Measurements from ENCODE around the gene APOB. TPM values are rescaled to one million over a fixed set of nuclear protein-coding genes. Genes with fewer than 3 reads are reported as not detected.

Gene APOB
- total RNA-seq, 1 donor from 2014 or later = 14.8 TPM

Other genes starting within 250 kb of the APOB start
- gene LDAH, start 221.0 kb downstream of the APOB start, total RNA-seq = 19.3 TPM
- gene TDRD15, start 79.9 kb upstream of the APOB start, total RNA-seq = not detected

All from mucosa of gallbladder (tissue), 1 donor.